IMR-90 (cell line): ENCODE results near the gene THSD7B.

Experiments
- BHLHE40 ChIP-seq: fragments of 150-350 bp; IDR thresholded peaks from 2 replicates; pipeline ENCODE4 v1.6.1; 2016; ENCODE audit warnings: mild to moderate bottlenecking, low read depth, low read length
- CTCF ChIP-seq: conservative IDR thresholded peaks from 2 replicates; pipeline ENCODE4 v1.5.1; 2012; ENCODE audit warnings: mild to moderate bottlenecking, low read depth, low read length, improper control_type of control experiment
- POLR2A ChIP-seq: IDR thresholded peaks from 2 replicates; pipeline ENCODE4 v1.6.1; 2012; ENCODE audit warnings: mild to moderate bottlenecking, low read depth, low read length

DNA sequence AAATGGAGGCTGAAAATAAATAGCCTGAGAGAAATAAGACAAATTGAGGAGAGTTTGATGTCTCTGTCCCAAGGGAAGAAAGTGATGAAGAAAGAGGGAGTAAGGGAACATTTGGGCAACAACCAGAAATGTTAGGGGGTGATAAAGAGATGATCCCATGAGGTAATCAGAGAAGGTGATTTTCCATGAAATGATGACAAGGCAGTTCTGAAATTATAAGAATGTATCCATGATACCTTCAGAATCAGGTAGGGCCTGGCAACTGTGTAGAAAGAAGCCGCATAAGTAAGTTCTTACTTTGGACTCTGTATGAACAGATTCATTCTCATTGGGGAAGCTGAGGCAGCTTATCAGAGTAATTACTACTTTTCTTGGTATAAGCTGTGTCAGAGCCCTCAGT, 106.1 kb downstream of the THSD7B start:
- TF ChIP-seq CTCF (no peak), POLR2A (no peak), BHLHE40 (no peak)
